ENCODE results near the gene RUSF1. TPM values are rescaled to one million over a fixed set of nuclear protein-coding genes. Genes with fewer than 3 reads are reported as not detected.
A peak's percentile ranks its signal among the peaks of the same experiment; 100 is the strongest.

RUSF1 gene
- total RNA-seq, 1 donor from 2014 or later: 64.6 TPM

DNA sequence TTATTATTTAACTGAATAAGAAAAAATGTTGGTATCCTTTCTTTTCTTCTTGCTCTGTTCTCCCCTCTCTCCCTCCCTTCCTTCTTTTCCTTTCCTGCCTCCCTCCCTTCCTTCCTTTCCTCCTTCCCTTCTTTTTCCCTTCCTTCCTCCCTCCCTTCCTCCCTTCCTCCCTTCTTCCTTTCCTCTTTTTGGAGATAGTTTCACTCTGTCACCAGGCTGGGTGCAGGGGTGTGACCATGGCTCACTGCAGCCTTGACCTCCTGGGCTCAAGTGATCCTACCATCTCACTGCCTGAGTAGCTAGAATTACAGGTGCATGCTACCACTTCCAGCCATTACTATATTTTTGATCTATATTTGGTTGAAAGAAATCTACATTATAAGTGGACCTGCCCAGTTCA is 5.7 kb upstream of the RUSF1 start:
- Histone ChIP-seq H3K36me3 (no peaks in the 10 kb centered on the region), H3K27me3 (no peaks in the 10 kb centered on the region), H3K27ac (no peak overlapping the region), H3K9me3 (no peaks in the 10 kb centered on the region), H3K4me1 (peaks cover 14% of the 10 kb centered on the region), H3K4me3 (no peak overlapping the region)
- intact Hi-C loops (cut with DNase I): no loop called here
- no peak for DNase-seq (ENCODE audit: extremely low spot score in 2 of 2)
- no peak for TF ChIP-seq POLR2AphosphoS5 (IDR thresholded peaks at IDR 0.05; ENCODE audit: insufficient read depth in 1 of 2, low read depth in 1 of 2)
- TF ChIP-seq POLR2A (IDR thresholded peaks at IDR 0.05): no peak
- TF ChIP-seq, protein P1, sequence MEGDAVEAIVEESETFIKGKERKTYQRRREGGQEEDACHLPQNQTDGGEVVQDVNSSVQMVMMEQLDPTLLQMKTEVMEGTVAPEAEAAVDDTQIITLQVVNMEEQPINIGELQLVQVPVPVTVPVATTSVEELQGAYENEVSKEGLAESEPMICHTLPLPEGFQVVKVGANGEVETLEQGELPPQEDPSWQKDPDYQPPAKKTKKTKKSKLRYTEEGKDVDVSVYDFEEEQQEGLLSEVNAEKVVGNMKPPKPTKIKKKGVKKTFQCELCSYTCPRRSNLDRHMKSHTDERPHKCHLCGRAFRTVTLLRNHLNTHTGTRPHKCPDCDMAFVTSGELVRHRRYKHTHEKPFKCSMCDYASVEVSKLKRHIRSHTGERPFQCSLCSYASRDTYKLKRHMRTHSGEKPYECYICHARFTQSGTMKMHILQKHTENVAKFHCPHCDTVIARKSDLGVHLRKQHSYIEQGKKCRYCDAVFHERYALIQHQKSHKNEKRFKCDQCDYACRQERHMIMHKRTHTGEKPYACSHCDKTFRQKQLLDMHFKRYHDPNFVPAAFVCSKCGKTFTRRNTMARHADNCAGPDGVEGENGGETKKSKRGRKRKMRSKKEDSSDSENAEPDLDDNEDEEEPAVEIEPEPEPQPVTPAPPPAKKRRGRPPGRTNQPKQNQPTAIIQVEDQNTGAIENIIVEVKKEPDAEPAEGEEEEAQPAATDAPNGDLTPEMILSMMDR (IDR thresholded peaks at IDR 0.05): no peak

DNA sequence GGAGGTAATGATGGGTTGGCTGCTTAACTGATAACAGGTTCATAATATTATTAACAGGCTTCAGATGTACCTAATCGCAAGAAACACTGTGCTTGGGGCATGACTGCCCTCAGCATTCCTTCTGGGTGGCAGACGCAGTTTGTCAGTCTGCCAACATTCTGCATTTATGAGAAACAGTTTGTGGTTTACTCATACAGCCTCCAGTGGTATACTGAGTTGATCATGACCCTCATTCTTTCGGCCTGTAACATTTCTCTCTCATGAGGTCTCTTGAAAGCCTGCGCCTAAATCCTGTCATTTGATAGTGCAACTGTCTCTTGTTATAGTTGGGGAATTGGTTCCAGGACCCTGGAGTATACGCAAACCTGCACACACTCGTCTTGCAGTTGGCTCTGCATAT is 4.9 kb upstream of the RUSF1 start:
- no peaks in the 10 kb centered on the region for H3K27me3 ChIP-seq
- H3K4me1 ChIP-seq: peaks cover 16% of the 10 kb centered on the region
- H3K36me3 ChIP-seq: no peaks in the 10 kb centered on the region
- H3K9me3 ChIP-seq: no peaks in the 10 kb centered on the region
- no peak overlapping the region for H3K4me3 ChIP-seq
- DNase-seq (ENCODE audit: extremely low spot score in 2 of 2): no peak
- no peak overlapping the region for H3K27ac ChIP-seq
- no peak for TF ChIP-seq POLR2A (IDR thresholded peaks at IDR 0.05)
- TF ChIP-seq POLR2AphosphoS5 (IDR thresholded peaks at IDR 0.05; ENCODE audit: insufficient read depth in 1 of 2, low read depth in 1 of 2): no peak
- TF ChIP-seq, protein P1 (IDR thresholded peaks at IDR 0.05): no peak
- intact Hi-C loops (cut with DNase I): no loop called here

DNA sequence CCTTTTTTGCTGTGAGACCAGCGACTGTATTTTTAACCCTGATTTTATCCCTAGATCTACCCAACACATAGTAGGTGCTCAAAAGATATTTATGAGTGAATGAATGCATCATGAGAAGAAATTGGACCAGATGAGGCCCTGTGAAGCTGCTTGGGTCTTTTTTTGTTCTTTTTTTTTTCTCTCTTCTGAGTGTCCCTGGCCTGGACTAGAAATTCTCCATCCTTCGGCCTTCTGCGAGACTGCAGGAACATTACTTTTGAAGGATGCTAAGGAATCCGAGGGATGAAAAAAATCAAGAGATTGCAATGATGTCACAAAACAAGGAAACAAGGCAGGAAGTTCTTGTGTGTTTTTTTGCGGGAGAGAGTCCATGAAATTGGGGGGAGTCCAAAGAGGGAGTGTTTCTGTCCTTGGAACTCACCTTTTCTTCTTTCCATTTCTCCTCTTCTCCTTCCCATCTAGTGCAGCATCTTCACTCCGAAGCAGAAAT is 560 bp upstream of the RUSF1 start:
- H3K4me3 ChIP-seq: peak overlapping the region; percentile 63 to 80
- no peaks in the 10 kb centered on the region for H3K9me3 ChIP-seq
- H3K4me1 ChIP-seq: peaks cover 38% of the 10 kb centered on the region
- intact Hi-C loops (cut with DNase I): loop anchor here (5.0 kb wide), 1 partner anchor 36 kb away; the partner anchor contains the start of gene TGFB1I1
- H3K27ac ChIP-seq: peak overlapping the region; percentile 87
- no peaks in the 10 kb centered on the region for H3K27me3 ChIP-seq
- DNase-seq (ENCODE audit: extremely low spot score in 2 of 2): no peak
- TF ChIP-seq POLR2A (IDR thresholded peaks at IDR 0.05) (no peak), POLR2AphosphoS5 (IDR thresholded peaks at IDR 0.05; ENCODE audit: insufficient read depth in 1 of 2, low read depth in 1 of 2) (peak in 1 of 2 donors; percentile 42)
- TF ChIP-seq, protein P1 (IDR thresholded peaks at IDR 0.05): no peak
- H3K36me3 ChIP-seq: no peaks in the 10 kb centered on the region

DNA sequence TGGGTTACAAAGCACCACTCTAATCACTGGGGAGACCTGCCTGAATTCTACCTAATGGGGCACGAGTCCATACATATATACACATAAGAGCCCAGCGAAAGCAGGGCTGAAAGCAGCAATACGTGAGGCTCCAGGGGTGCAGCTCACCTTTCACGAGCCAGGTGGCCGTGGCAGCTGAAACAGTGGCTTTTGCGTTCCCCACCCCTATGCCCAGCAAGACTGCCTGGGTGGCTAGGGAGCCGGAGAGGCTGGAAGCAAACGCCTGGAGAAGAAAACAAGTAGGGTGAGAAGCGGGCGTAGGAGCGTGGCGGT is 618 bp downstream of the RUSF1 start:
- Histone ChIP-seq H3K4me1 (peaks cover 38% of the 10 kb centered on the region), H3K36me3 (no peaks in the 10 kb centered on the region), H3K27me3 (no peaks in the 10 kb centered on the region), H3K27ac (peak overlapping the region; percentile 87), H3K4me3 (peak overlapping the region; percentile 63 to 80), H3K9me3 (no peaks in the 10 kb centered on the region)
- intact Hi-C loops (cut with DNase I): loop anchor here (5.0 kb wide), 1 partner anchor 35 kb away; the partner anchor contains the start of gene TGFB1I1
- TF ChIP-seq POLR2AphosphoS5 (IDR thresholded peaks at IDR 0.05; ENCODE audit: insufficient read depth in 1 of 2, low read depth in 1 of 2) (no peak), POLR2A (IDR thresholded peaks at IDR 0.05) (no peak)
- TF ChIP-seq, protein P1 (IDR thresholded peaks at IDR 0.05): no peak
- DNase-seq (ENCODE audit: extremely low spot score in 2 of 2): no peak

DNA sequence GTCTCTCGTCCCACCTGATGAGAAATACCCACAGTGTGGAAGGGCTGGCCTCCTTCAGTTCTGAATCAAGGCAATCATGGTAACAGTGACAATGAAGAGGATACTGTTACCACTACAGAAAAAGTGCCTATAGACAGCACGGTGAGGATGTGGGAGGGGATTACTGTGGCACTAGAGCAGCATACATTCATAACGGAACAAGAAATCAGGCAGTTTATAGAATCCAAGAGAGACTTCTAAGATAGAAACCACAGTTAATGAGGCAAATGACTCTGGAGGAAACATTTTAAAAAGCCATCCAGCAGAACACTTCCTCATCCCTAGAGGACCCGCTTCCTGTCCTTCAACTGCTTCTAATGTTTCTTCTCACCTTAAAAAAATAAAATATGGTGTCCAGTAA is 2.7 kb downstream of the RUSF1 start:
- peaks cover 38% of the 10 kb centered on the region for H3K4me1 ChIP-seq
- DNase-seq (ENCODE audit: extremely low spot score in 2 of 2): no peak
- no peak overlapping the region for H3K27ac ChIP-seq
- no peaks in the 10 kb centered on the region for H3K9me3 ChIP-seq
- H3K36me3 ChIP-seq: peaks cover 0 to under 1% of the 10 kb centered on the region in 2 donors
- H3K27me3 ChIP-seq: no peaks in the 10 kb centered on the region
- intact Hi-C loops (cut with DNase I): loop anchor here (5.0 kb wide), 1 partner anchor 33 kb away; the partner anchor contains the start of gene TGFB1I1
- no peak overlapping the region for H3K4me3 ChIP-seq
- TF ChIP-seq, protein P1 (IDR thresholded peaks at IDR 0.05): no peak
- TF ChIP-seq POLR2AphosphoS5 (IDR thresholded peaks at IDR 0.05; ENCODE audit: insufficient read depth in 1 of 2, low read depth in 1 of 2): no peak
- TF ChIP-seq POLR2A (IDR thresholded peaks at IDR 0.05): no peak

All from vagina (tissue), 2 donors.